Measurements from ENCODE around the gene HSPA2. TPM values are rescaled to one million over a fixed set of nuclear protein-coding genes. Genes with fewer than 3 reads are reported as not detected.
"Not testable (repeated sequence)": the region's sequence is repeated elsewhere in the genome, so short reads cannot be mapped to it uniquely, and the experiment has no call there.

HSPA2 gene
- total RNA-seq, 2 experiments from 2014 or later = 2.2 to 2.4 TPM

DNA sequence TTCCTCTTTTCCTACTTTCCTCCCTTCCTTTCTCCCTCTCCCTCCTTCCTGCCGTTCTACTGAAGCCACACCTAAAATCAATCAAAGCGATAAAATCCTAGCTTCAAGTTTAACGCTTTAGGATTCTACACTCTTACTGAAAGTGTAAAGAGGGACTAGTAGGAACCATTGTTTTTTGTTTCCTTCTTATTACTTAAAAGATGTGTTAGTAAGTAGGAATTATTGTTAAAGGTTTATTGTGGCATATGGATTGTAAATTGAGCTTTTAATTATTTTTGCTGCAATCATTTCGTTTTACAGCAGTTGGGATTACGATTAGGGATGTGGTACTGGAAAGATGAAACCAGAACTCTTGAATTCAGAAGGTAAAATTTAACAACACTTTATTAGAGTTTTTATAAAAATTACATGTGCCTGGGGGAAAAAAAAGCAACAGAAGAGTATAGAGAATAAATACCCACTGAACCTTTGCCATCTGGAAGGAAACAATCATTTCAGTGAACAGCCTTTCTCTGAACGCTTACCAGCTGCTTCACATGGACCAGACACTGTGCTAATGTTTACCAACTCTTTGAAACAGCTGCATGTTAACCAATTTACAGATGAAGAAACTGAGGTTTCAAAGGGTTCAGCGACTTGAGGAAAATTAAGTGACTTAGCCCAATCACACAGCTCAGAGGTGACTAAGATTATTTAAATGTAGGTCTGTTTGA lies 10.2 kb downstream of the HSPA2 start:
- CTCF ChIA-PET = interaction anchor here (0.6 to 1.7 kb wide), 4 partner anchors 9 to 25 kb away, joined by 3 to 7 read pairs (median 4); partner anchors contain the start of gene HSPA2
- Mint-ChIP-seq H3K36me3 (ENCODE audit: low read depth) (no peaks in the 10 kb centered on the region), H3K4me3 (no peak overlapping the region), H3K9me3 (no peaks in the 10 kb centered on the region), H3K27me3 (peaks cover 43% of the 10 kb centered on the region), H3K4me1 (peaks cover 15% of the 10 kb centered on the region), H3K27ac (no peak overlapping the region)
- no peak for DNase-seq
- POLR2A ChIA-PET = no interaction called here

DNA sequence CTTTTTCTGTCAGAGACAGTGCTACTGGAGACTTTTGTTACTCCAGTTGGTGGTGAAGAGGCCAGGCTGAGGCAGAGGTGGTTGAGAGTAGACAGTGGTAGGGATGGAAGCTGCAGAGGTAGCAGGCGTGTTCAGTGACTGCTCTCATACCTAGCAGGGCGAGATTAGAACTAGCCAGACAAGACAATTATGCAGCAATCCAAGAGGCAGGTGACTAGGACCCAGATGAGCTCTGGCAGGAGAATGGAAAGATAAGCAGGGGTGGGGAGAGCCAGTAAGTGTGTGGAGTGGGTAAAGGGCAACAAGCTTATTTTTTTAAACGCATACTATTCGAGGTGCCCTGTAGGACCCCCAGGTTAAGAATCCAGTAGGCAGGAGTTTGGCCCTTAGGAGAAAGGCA lies 14.0 kb downstream of the HSPA2 start:
- CTCF ChIA-PET = no interaction called here
- Mint-ChIP-seq H3K9me3 (no peaks in the 10 kb centered on the region), H3K36me3 (ENCODE audit: low read depth) (no peaks in the 10 kb centered on the region), H3K27ac (no peak overlapping the region), H3K27me3 (peaks cover 28% of the 10 kb centered on the region), H3K4me3 (no peak overlapping the region), H3K4me1 (peaks cover 9% of the 10 kb centered on the region)
- POLR2A ChIA-PET = no interaction called here
- no peak for DNase-seq

- DNase-seq = no peak
- H3K9me3 Mint-ChIP-seq = no peaks in the 10 kb centered on the region
- H3K36me3 Mint-ChIP-seq (ENCODE audit: low read depth) = no peaks in the 10 kb centered on the region
- no peak overlapping the region for H3K27ac Mint-ChIP-seq
- ChIA-PET CTCF (no interaction called here), POLR2A (no interaction called here)
- H3K27me3 Mint-ChIP-seq = peaks cover 12% of the 10 kb centered on the region
- H3K4me3 Mint-ChIP-seq = no peak overlapping the region
- peaks cover 10% of the 10 kb centered on the region for H3K4me1 Mint-ChIP-seq
Measured at GRCh38 chr14:64556526-64556925, 16.0 kb downstream of the HSPA2 start.

DNA sequence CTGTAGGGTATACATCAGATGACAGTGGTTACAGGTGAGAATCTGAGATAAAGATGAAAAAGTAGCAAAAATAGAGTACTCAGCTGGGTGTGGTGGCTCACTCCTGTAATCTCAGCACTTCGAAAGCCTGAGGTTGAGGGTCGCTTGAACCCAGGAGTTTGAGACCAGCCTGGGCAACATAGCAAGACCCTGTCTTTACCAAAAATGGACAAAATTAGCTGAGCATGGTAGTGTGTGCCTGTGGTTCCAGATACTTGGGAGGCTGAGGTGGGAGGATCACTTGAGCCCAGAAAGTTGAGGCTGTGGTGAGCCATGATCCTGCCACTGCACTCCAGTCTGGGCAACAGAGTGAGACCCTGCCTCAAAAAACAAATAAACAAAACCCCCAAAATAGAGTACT lies 17.7 kb downstream of the HSPA2 start:
- POLR2A ChIA-PET; H3K27ac Mint-ChIP-seq; H3K27me3 Mint-ChIP-seq; H3K36me3 Mint-ChIP-seq (ENCODE audit: low read depth); H3K4me3 Mint-ChIP-seq; H3K9me3 Mint-ChIP-seq; DNase-seq: not testable (repeated sequence)
- CTCF ChIA-PET = interaction anchor here (1.1 kb wide), 1 partner anchor 15 kb away, joined by 3 read pairs; no protein-coding TSS in a partner anchor
- peaks cover 12% of the 10 kb centered on the region for H3K4me1 Mint-ChIP-seq

DNA sequence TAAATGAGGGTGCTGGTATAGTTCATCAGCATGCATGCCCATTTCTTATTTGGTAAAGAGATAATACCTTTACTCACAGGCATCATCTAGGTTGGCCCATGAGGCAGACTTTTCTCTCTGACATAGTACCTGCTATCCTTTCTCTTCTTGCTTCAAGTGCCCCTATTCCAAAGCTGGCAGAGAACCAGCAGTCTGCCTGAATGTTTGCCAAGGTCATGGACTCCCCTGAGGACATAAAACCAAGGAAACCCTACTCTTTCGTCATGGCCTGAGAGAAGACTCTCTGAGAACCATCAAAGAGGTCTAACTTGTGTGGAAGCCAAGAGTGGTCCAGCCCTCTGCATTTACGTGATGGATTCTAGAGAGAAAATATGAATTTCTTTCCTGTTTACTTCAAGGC lies 21.1 kb downstream of the HSPA2 start:
- Mint-ChIP-seq H3K4me3 (no peak overlapping the region), H3K9me3 (no peaks in the 10 kb centered on the region), H3K27ac (no peak overlapping the region), H3K36me3 (ENCODE audit: low read depth) (no peaks in the 10 kb centered on the region), H3K4me1 (peaks cover 12% of the 10 kb centered on the region), H3K27me3 (peaks cover 10% of the 10 kb centered on the region)
- DNase-seq = no peak
- ChIA-PET POLR2A (no interaction called here), CTCF (interaction anchor here (0.9 to 2.2 kb wide), 4 partner anchors 9 to 75 kb away, joined by 3 to 8 read pairs (median 4); no protein-coding TSS in a partner anchor)

- DNase-seq = no peak
- POLR2A ChIA-PET = no interaction called here
- Mint-ChIP-seq H3K4me3 (no peak overlapping the region), H3K27me3 (peaks cover 13% of the 10 kb centered on the region), H3K36me3 (ENCODE audit: low read depth) (no peaks in the 10 kb centered on the region), H3K27ac (no peak overlapping the region), H3K4me1 (peaks cover 12% of the 10 kb centered on the region), H3K9me3 (no peaks in the 10 kb centered on the region)
- CTCF ChIA-PET = interaction anchor here (1.3 to 1.5 kb wide), 2 partner anchors 10 kb away, joined by 4 to 5 read pairs; no protein-coding TSS in a partner anchor
Measured at GRCh38 chr14:64562436-64562835, 21.9 kb downstream of the HSPA2 start.

DNA sequence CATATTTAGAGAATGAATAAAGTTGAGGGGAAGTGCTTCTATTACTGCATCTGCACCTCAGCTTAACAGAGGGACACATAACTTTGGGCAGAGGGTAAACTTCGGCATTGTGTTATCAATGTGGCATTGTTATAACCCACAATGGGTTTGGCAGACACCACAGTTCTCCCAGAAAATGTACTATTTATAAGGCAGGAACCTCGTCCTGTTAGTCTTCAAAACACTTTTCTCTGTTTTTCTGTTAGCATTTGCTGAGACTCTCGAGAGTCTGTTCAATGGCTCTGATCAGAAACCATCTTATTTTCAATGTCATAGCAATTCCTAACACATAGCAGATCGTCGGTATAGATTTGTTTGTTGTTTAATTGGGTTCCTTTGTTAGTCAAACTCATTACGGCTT lies 23.2 kb downstream of the HSPA2 start:
- no peak overlapping the region for H3K27ac Mint-ChIP-seq
- peaks cover 13% of the 10 kb centered on the region for H3K27me3 Mint-ChIP-seq
- DNase-seq = no peak
- no peaks in the 10 kb centered on the region for H3K36me3 Mint-ChIP-seq (ENCODE audit: low read depth)
- H3K9me3 Mint-ChIP-seq = no peaks in the 10 kb centered on the region
- ChIA-PET CTCF (interaction anchor here (1.3 kb wide), 1 partner anchor 9 kb away, joined by 5 read pairs; no protein-coding TSS in a partner anchor), POLR2A (no interaction called here)
- peaks cover 12% of the 10 kb centered on the region for H3K4me1 Mint-ChIP-seq
- H3K4me3 Mint-ChIP-seq = no peak overlapping the region

DNA sequence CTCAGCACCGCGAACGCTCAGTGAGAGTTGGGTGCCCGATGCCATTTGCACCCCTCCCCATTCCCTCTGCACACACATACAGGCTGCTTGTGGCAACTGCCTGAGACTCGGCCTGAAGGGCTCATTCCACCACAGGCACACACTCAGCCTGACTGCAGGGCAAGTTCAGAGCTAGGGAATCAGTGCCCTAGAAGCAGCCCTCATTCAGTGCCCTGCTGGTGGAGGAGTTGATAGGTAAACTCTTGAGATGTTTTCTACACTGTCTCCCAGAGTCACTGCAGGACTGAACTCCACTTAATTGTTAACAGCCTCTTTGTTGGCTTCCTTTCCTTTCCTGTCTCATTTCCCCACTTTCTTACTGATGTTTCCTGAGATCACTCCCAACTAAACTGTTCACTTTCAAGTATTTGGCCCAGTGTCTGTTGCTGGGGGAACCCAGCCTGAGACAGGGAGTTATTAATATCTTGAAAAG lies 26.1 kb downstream of the HSPA2 start:
- H3K27ac Mint-ChIP-seq = no peak overlapping the region
- H3K9me3 Mint-ChIP-seq = no peaks in the 10 kb centered on the region
- no peaks in the 10 kb centered on the region for H3K36me3 Mint-ChIP-seq (ENCODE audit: low read depth)
- peaks cover 13% of the 10 kb centered on the region for H3K27me3 Mint-ChIP-seq
- no peak for DNase-seq
- H3K4me3 Mint-ChIP-seq = no peak overlapping the region
- POLR2A ChIA-PET = no interaction called here
- H3K4me1 Mint-ChIP-seq = peaks cover 1% of the 10 kb centered on the region
- CTCF ChIA-PET = no interaction called here

GRCh38 chr14:64569138-64569631 lies 28.6 kb downstream of the HSPA2 start:
- H3K36me3 Mint-ChIP-seq (ENCODE audit: low read depth) = no peaks in the 10 kb centered on the region
- H3K9me3 Mint-ChIP-seq = no peaks in the 10 kb centered on the region
- no peak overlapping the region for H3K4me3 Mint-ChIP-seq
- ChIA-PET POLR2A (no interaction called here), CTCF (interaction anchor here (1.2 kb wide), 1 partner anchor 27 kb away, joined by 4 read pairs; no protein-coding TSS in a partner anchor)
- H3K27ac Mint-ChIP-seq = no peak overlapping the region
- DNase-seq = no peak
- peaks cover 10% of the 10 kb centered on the region for H3K27me3 Mint-ChIP-seq
- H3K4me1 Mint-ChIP-seq = peaks cover 3% of the 10 kb centered on the region

DNA sequence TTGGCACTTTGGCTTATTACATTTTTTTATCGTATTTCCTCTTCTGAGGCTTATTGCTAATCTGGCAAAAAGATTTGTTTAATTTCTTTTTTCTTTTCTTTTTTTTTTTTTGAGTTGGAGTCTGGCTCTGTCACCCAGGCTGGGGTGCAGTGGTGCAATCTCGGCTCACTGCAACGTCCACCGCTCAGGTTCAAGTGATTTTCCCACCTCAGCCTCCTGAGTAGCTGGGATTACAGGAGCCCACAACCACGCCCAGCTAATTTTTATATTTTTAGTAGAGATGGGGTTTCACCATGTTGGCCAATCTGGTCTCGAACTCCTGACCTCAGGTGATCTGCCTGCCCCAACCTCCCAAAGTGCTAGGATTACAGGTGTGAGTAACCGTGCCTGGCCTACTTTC lies 29.1 kb downstream of the HSPA2 start:
- H3K27ac Mint-ChIP-seq; H3K36me3 Mint-ChIP-seq (ENCODE audit: low read depth); H3K9me3 Mint-ChIP-seq; H3K27me3 Mint-ChIP-seq; POLR2A ChIA-PET; DNase-seq; H3K4me3 Mint-ChIP-seq; H3K4me1 Mint-ChIP-seq: not testable (repeated sequence)
- CTCF ChIA-PET = interaction anchor here (0.6 to 1.2 kb wide), 2 partner anchors 28 to 930 kb away, joined by 4 to 5 read pairs; no protein-coding TSS in a partner anchor

DNA sequence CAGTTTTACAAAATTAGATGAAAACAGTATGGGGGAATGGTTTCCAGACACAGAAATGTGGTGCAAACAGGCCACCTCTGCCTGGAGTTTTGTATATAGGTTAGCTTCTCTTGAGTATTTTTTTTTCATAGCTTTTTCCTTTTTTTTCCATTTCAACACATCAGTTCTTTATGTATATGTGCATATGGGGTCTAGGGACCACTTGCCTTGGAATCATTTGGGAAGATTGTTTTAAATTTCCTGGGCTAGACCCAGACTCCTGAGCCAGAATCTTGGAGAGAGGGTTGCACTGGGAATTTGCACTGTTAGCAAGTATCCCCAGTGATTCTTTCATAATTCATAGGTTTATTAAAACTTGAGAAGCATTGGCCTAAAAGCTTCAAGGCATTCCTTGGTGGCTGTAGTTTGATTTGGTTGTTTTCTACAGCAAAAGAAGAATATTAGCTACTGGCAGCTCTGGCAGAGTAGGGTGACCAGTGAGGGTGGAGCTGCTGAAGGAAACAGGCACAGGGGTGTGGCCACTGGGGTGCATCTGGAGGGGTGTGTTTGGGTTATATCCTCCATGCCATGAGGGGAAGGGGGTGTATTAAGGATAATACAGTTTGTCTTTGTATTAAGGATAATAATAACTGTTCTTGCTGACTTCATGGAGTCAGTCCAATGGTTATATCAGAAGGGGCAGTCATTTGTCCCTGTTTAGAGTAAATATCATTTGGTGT lies 32.0 kb downstream of the HSPA2 start:
- DNase-seq = no peak
- Mint-ChIP-seq H3K36me3 (ENCODE audit: low read depth) (no peaks in the 10 kb centered on the region), H3K27ac (no peak overlapping the region), H3K4me1 (peaks cover 3% of the 10 kb centered on the region), H3K4me3 (no peak overlapping the region), H3K9me3 (no peaks in the 10 kb centered on the region), H3K27me3 (no peaks in the 10 kb centered on the region)
- ChIA-PET CTCF (interaction anchor here (0.7 to 1.2 kb wide), 4 partner anchors 9 to 99 kb away, joined by 3 to 5 read pairs (median 4); no protein-coding TSS in a partner anchor), POLR2A (no interaction called here)

DNA sequence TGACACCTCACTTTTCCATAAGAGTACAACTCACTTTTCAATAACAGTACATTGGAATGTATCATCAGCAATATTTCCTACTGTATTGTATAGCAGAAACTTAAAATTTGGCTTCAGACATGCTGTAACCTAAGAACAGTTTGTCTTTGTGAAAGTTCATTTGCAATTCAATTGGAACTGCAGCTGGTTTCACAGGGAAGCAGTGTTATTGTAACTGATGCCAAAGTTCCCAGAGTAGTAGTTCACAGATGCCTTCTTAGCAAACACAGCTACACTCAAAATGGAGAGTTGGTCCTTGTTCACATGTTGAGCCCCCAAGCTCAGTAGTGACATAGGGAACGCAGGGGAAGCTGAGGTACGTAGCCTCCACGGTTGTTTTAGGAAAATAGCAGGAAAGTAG lies 32.6 kb downstream of the HSPA2 start:
- Mint-ChIP-seq H3K9me3 (no peaks in the 10 kb centered on the region), H3K36me3 (ENCODE audit: low read depth) (no peaks in the 10 kb centered on the region), H3K27ac (no peak overlapping the region), H3K4me1 (peaks cover 3% of the 10 kb centered on the region), H3K27me3 (no peaks in the 10 kb centered on the region), H3K4me3 (no peak overlapping the region)
- POLR2A ChIA-PET = no interaction called here
- CTCF ChIA-PET = interaction anchor here (0.7 to 1.2 kb wide), 3 partner anchors 12 to 98 kb away, joined by 3 to 4 read pairs (median 3); no protein-coding TSS in a partner anchor
- DNase-seq = no peak
